Astrocyte of the hippocampus (primary cell): ENCODE data around the gene KIF5C.
"Not testable (repeated sequence)": the region's sequence is repeated elsewhere in the genome, so short reads cannot be mapped to it uniquely, and the experiment has no call there.

ENCODE experiments used
- DNase-seq: peaks from one replicate; pipeline ENCODE4 v3.0.0; 2011; ENCODE audit warnings: low read depth, low spot score

KIF5C gene

GRCh38 chr2:148874868-148875341, at the start of gene KIF5C:
KIF5C (plus strand) TSS chr2:148875227; CDS start chr2:148875618, 391 bp downstream.
- DNase-seq: peak; percentile 96

- no peak for DNase-seq
Measured at GRCh38 chr2:148826791-148827190, 48.2 kb upstream of the KIF5C start.

- no peak for DNase-seq
Measured at GRCh38 chr2:148828941-148829340, 46.1 kb upstream of the KIF5C start.

- no peak for DNase-seq
Measured at GRCh38 chr2:148829618-148830017, 45.4 kb upstream of the KIF5C start.

- no peak for DNase-seq
Measured at GRCh38 chr2:148832637-148833036, 42.4 kb upstream of the KIF5C start.

- no peak for DNase-seq
Measured at GRCh38 chr2:148842050-148842449, 33.0 kb upstream of the KIF5C start.

GRCh38 chr2:148848146-148848545, 26.9 kb upstream of the KIF5C start:
- DNase-seq: no peak

GRCh38 chr2:148853458-148853857, 21.6 kb upstream of the KIF5C start:
- DNase-seq: no peak

- DNase-seq: peak; percentile 70
Measured at GRCh38 chr2:148860037-148860436, 15.0 kb upstream of the KIF5C start.

GRCh38 chr2:148861367-148861766, 13.7 kb upstream of the KIF5C start:
- no peak for DNase-seq

- not testable (repeated sequence) for DNase-seq
Measured at GRCh38 chr2:148862478-148862877, 12.5 kb upstream of the KIF5C start.

GRCh38 chr2:148865512-148865911, 9.5 kb upstream of the KIF5C start:
- peak; percentile 8 for DNase-seq

GRCh38 chr2:148866091-148866490, 8.9 kb upstream of the KIF5C start:
- no peak for DNase-seq

GRCh38 chr2:148867079-148867769, 7.8 kb upstream of the KIF5C start:
- DNase-seq: no peak

- DNase-seq: no peak
Measured at GRCh38 chr2:148875387-148876051, 492 bp downstream of the KIF5C start.

GRCh38 chr2:148876202-148876594, 1.2 kb downstream of the KIF5C start:
- DNase-seq: peak; percentile 13

GRCh38 chr2:148876595-148877402, 1.8 kb downstream of the KIF5C start:
- DNase-seq: peak; percentile 62

- no peak for DNase-seq
Measured at GRCh38 chr2:148877403-148877740, 2.3 kb downstream of the KIF5C start.

GRCh38 chr2:148880636-148881035, 5.6 kb downstream of the KIF5C start:
- DNase-seq: no peak

- DNase-seq: no peak
Measured at GRCh38 chr2:148882051-148882450, 7.0 kb downstream of the KIF5C start.

GRCh38 chr2:148885209-148885608, 10.2 kb downstream of the KIF5C start:
- DNase-seq: no peak

GRCh38 chr2:148885988-148886387, 11.0 kb downstream of the KIF5C start:
- no peak for DNase-seq
